HG02970 (cell line): Measurements from ENCODE around the gene CNPY4.
A peak's percentile ranks its signal among the peaks of the same experiment; 100 is the strongest.

Experiments
- ATAC-seq: cut with Tn5 transposase; IDR thresholded peaks from one replicate; pipeline ENCODE4 v1.9.1; 2021; ENCODE audit warnings: mild to moderate bottlenecking, moderate library complexity, moderate number of reproducible peaks; ENCODE audit not compliant: unreplicated experiment, low FRiP score

The CNPY4 gene

DNA sequence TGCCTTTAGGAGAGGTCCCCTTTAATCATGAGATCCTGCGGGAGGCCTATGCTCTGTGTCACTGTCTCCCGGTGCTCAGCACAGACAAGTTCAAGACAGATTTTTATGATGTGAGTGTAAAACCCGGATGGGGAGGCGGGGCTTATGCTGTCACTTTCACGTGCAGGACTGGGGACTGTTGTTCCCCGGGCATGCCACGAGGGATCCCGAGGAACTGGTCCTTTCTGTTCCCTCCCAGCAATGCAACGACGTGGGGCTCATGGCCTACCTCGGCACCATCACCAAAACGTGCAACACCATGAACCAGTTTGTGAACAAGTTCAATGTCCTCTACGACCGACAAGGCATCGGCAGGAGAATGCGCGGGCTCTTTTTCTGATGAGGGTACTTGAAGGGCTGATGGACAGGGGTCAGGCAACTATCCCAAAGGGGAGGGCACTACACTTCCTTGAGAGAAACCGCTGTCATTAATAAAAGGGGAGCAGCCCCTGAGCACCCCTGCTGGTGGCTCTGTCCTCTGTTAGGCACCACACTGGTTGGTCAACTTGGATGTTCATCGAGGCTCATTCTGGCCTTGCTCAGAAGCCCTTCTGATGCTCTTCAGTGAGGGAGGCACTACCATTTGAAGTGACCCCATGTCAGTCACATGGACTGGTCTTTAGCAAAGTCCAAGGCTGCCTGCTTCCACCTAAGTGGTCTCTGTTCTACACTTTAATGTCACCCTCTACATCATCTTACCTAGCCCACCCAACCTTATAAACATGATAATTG, 27.8 kb upstream of the CNPY4 start:
- no peak for ATAC-seq

DNA sequence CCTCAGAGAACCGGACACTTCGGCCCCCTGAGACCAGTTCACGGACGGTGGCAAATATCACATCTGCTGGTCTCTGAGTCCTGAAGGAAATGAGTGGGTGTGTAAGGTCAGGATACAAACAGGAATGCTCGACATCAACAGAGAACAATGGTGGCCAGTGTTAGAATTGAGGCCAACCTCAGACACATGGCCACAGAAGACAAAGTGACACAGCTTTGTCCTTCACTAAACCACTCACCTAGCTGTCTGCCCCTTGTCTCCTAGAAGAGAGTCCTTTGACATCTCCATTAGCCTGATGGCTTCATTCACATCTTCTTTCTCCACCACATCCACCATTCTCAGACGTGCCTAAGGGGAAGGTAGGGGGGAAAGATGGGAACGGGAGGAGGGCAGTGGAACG, 26.4 kb upstream of the CNPY4 start:
- no peak for ATAC-seq

DNA sequence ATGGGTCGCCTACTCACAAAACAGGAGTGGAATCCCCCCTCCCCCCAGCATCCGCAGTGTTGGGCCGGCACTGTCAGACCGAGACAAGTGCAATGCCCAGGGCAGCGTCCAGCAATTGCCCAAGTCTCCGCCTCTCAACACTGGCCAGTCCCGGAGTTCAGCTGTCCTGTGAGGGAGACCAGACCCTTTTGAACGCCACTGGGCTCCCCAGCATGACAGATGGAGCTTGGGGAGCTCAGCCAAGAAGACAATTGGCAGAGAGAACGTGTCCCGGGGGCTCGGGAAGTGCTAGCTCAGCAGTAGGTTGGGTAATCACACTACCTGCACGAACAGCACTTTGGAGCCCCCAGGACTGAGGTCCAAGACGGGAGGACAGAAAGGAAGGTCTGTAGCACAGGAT, 25.9 kb upstream of the CNPY4 start:
- no peak for ATAC-seq

DNA sequence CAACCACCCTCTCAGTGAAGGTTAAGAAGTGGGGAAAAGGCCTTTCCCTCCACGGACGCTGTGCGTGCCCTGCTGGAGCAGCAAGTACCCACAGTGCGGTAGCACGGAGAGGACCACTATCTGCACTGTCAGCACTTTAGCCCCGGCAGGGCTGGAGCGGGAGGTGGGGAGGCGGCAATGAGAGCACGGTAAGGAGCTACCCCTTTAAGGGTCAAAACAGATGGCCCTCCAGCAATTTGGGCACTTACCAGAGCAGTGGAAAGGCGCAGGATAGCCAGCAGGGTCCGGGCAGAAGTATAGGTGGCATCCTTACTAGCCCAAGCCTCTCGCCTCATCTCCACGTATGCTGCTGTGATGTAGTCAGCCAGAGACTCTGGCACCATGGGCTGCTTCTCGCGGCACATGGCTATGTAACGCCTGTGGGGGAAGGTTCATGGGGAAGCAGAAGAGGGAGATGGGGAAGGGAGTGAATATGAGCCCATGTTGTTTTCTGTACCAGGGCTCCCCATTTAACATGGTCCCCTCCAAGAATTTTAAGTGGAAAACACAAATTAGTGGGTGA, 25.4 kb upstream of the CNPY4 start:
- no peak for ATAC-seq

DNA sequence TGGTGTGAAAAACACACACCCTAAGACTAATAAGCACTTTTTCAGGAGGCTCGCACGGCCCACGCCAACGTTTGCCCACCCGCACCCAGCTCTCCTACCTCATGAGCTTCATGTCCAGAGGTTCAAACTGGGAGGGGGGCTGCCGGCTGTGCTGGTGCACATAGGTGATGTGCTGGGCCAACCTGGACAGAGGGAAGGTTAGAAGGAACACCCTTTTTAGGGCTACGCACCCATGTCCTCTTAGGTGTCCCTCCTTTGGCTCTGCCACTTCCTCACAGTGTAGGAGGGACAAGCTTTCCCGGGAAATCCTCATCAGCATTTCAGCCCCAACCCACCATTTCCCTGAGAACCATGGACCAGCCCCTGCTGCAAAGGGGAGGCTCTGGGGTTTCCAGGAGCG, 24.1 kb upstream of the CNPY4 start:
- ATAC-seq = no peak

DNA sequence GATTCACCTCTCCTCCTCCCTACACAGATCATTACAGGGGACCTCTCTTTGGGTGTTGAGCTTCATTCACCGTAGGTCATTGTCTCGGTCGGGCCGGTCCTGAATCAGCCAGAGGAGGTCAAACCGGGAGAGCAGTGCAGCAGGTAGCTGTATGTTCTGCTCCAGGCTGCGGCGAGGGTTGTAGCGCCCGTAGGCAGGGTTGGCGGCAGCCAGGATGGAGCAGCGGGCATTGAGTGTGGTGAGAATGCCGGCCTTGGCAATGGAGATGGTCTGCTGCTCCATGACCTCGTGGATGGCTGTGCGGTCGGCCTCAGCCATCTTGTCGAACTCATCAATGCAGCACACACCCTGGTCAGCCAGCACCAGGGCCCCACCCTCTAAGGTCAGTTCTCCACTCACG, 23.7 kb upstream of the CNPY4 start:
- ATAC-seq = no peak

DNA sequence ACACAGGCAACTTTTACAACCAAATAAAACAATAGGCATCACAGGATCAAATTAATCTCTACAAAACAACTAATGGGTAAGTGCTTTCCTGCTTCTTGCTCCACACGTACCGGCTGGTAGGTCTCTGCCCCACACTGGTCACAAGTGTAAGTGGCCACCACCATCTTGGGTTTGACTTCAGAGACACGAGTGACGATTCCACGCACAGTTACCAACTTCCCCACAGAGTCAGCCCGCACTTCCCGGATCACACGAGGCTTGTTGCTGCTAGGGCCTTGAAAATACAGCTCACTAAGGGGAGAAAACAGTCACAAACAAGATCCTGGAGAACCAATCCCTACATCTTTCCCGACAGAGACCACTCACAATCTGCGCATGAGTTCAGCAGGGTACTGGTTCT, 20.5 kb upstream of the CNPY4 start:
- no peak for ATAC-seq

DNA sequence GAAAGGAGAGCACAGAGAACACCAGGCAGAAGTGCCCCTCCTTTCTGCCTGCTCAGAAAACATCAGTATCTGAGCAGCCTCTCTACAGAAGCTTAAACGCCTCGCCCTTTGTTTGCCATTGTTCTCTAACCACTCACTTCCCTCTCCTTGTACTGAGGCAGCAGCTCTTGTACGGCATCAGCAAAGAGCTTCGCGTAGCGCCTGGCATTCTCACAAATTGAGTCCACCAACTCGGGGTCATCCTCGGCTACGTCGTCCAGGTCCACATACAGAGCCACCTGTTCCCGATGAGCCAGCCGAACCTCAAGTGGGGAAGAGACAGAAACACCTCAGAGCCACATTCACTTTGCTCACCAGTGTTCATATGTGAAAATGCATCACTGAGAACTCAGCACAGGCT, 20.0 kb upstream of the CNPY4 start:
- ATAC-seq = no peak

DNA sequence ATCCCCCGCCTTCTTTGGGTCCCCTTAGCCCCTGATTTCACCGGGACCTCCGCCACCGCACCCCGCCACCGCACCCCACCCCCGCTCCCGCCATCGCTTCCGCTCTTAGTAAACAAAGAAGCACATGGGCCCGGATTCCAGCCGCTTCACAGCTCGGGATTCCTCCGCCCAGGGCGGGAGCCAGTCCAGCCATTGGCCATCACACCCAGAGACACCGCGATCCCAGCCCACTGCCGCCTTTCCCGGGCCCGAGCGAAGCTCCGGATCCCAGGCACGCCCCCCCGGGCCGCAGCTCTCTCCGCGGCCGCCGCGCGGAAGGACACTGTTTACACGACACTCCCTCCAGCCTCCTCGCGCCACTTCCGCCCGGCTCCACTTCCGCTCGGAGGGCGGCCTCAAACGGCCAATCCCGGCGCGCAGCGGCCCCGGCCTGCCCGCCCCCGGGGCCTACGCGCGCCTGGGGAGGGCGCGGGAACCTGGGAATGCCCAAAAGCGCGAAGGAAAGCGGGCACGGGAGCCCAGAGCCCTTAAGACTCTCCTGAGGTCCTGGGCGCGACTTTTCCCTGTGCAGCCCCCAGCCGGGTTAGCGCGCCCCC, 18.9 kb upstream of the CNPY4 start:
- peak; percentile 64 for ATAC-seq

DNA sequence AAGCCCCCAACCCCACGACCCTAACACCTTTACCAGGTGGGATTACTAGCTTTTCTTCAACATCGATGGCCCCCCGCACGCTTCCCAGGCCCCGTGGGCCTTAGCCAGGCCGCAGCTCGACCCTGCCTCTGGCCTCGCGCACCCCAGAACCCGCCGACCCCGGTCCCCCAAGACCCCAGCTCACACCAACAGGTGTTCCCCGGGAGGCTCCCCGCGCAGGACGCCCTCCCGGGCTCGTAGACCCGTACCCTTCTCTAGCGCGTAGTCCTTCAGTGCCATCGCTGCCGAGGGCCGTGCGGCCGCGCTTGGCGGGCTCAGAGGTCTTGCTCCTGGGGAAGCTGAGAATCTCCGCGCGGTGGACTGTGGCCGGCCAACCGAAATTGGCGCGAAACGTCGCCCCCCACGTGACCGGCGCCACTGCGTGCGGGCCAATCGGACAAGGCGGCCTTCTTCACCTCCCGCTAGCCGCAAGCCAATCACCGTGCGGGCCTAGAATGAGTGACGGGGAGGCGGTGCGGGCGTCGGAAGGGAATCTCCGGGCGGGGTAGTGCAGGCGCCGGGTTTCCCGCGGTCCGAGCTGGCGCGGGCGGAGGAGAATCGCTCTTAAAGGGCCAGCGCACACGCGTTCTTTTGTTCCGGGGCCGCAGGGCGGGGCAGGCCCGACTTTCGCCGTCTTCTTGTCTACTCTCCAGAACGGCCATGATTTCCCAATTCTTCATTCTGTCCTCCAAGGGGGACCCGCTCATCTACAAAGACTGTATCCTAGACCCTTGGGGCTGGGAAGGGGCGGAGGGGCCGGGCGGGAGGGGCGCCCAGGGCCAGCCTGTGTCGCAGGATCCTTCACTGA, 18.2 kb upstream of the CNPY4 start, which contains the start of the genes AP4M1 and MCM7:
Gene AP4M1, plus strand, starts transcription at position 628 of the 847 bp plus-strand sequence. Its CDS starts 72 bp downstream, at position 700.
Gene MCM7, minus strand, starts transcription at position 382 of the 847 bp plus-strand sequence. Its CDS starts 103 bp downstream, at position 279.
- peak; percentile 77 for ATAC-seq

DNA sequence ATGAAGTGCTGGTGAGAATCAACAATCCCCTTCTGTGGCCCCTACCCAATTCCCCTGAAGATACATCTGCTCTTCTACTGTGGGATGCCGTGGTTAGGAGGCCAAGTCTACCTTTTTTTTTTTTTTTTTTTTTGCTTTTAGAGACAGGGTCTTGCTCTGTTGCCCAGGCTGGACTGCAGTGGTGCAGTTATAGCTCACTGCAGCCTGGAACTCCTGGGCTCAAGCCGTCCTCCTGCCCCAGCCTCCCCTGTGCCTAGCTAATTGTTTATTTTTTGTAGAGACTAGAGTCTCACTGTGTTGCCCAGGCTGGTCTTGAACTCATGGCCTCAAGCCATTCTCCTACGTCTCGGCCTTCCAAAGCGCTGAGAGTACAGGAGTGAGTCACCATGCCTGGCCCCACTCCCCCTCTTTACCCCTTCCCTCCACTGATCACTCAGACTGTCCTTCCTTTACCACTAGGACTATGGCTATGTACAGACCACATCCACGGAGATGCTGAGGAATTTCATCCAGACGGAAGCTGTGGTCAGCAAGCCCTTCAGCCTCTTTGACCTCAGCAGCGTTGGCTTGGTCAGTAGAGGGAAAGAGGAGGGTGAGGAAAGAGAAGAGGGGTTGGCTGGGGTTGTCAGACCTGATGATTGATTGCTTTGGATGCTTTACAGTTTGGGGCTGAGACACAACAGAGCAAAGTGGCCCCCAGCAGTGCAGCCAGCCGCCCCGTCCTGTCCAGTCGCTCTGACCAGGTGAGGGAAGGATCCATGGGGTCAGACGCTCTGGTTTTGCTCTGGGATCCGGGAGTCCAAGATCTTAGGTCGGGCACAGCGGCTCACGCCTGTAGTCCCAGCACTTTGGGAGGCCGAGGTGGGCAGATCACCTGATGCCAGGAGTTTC, 16.2 kb upstream of the CNPY4 start:
- ATAC-seq = no peak

DNA sequence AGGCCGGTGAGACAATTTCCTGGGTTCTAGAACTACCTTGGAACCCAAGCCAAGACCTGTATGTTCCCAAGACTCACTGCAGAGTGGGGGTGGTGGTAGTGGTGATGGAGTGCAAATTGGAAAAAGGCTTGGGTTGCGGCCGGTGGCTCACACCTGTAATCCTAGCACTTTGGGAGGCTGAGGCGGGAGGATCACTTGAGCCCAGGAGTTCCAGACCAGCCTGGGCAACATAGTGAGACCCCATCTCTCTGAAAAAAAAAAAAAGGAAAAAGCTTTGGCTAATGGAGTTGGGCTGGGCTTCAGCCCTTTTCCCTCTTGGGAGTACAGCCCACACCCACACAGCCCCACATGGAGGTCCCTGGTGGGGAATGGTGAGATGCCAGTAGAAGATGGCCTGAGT, 13.9 kb upstream of the CNPY4 start:
- no peak for ATAC-seq

DNA sequence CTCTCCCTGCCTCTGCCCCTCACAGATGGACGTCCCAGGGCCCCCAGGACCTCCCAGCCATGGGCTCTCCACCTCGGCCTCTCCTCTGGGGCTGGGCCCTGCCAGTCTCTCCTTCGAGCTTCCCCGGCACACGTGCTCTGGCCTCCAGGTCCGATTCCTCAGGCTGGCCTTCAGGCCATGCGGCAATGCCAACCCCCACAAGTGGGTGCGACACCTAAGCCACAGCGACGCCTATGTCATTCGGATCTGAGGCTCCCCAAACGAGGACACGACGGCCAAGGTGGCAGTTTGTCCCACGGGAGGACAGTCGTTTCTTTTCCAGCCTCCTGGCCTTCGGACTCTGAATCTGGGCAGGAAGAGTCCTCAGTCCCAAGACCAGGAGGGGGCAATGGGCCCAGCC, 12.8 kb upstream of the CNPY4 start:
- ATAC-seq = no peak

DNA sequence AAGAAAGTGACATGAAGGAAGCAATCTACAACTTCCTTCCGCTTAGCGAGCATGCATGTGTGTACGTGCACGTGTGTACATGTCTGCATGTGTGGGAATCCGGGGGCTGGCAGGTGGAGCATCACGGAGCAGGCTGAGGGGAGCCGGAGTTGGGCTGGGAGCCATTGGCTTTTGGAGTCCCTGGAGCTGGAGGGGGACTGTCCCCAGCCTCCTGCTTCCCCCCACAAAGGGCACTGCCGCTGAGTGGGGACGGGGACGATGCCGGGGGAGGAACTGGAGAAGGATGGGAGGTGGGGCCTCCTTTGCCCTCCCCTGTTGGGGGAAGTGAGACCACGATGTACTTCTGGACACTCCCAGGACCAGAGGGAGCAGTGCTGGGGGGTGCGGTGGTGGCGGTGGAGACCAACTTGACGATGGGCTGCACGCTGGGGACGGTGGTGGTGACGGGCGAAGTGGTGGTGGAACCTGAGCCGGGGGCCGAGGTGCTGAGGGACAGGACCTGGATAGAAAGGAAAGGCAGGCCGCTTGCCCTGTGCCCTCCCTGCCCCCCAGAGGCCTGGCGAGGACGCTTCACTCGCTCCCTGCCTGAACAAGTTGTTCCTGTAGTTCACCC, 12.2 kb upstream of the CNPY4 start:
- no peak for ATAC-seq

DNA sequence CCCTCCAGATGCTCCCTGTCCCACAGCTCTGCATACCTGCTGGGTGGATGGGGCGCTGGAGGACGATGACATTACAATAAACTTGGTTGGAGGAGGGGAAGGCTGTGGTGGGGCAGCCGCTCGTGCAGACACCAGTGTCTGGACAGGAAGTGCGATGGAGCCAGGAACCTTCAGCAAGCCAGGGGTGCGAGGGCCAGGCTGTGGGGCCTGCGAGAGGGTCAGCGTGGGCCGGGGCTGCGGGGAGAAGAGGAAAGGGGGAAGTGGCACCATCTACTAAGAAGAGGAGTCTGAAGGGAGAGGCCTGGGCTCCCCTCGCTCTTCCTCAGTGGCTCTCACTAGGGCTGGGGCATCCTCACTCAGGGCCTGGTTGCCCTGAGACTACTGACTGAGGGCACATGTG, 11.5 kb upstream of the CNPY4 start:
- ATAC-seq = no peak

DNA sequence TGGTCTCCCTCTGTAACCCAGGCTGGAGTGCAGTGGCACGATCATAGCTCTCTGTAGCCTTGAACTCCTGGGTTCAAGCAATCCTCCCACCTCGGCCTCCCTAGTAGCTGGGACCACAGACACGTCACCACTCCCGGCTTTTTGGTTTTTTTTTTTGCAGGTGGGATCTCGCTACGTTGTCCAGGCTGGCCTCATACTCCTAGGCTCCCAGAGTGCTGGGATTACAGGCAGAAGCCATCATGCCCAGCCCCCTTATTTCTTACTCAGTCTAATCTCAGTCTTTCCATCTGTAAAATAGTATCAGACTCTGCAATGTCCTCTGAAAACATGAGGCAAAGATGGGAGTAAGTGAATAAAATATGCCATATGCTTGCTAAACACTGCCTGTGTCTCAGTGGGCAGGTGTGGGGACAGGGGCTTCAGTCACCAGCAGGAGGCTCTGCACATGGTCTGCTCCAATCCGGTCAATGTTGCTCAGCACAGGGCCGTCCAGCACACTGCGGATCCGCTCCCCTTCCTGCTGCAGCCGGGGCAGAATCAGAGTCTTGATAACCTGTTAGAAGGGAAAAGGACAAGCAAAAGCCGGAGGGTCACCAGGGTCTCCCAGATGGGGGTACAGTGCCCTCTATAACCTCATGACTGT, 9.8 kb upstream of the CNPY4 start:
- no peak for ATAC-seq

DNA sequence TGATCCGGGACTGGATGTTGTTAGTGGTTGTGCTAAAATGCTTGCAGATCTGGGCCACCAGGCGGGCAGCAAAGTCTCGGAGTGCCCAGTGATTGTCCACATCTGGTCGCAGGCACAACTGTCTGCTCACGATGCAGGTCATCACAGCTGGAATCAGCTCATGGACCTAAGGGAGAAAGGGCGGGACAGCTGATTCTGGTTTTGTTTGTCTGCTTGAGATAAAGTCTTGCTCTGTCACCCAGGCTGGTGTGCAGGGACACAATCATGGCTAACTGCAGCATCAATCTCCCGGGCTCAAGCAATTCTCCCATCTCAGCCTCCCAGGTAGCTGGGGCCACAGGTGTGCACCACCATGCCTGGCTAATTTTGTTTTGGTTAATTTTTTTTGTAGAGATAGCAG, 8.3 kb upstream of the CNPY4 start:
- no peak for ATAC-seq

DNA sequence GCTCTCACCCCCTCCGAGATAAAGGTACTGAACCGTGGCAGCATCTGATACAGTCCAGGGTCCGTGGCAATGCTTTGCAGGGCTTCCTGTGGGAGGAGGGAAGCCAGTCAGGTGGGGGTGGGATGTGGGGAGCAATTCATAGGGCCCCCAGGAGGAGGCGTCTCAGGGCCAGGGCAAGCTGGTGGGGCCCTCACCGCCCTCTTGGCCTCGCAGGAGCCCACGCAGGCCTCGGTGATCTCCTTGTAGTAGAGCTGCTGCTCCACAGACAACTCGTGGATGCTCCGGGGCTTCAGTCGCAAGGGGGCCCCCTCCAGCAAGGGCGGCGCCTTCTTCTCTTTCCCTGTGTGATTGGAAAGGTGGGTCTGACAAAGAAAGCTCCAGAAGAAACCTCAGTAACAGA, 7.5 kb upstream of the CNPY4 start:
- ATAC-seq = no peak

DNA sequence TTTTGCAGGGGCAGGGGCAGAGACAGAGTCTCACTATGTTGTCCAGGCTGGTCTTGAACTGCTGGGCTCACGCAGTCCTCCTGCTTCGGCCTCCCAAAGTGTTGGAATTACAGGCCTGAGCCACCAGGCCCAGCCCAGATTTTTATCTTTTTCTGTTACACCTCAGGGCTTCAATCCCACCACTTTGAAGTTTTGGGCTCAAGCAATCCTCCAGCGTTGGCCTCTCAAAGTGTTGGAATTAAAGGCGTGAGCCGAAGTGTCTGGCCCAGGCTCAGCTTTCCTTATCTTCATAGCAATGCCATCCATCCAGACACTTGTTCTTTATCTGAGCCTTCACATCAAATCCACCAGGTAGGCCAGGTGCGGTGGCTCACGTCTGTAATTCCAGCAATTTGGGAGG, 4.4 kb upstream of the CNPY4 start:
- ATAC-seq = no peak
